Fibroblast of lung (primary cell): ENCODE measurements around the gene LDLRAD3. TPM values are rescaled to one million over a fixed set of nuclear protein-coding genes. Genes with fewer than 3 reads are reported as not detected.

ENCODE experiments used
- DNase-seq, 2 donors: peaks; one replicate each; pipeline versions ENCODE4 v3.0.0 to v3.0.0-alpha.2; 2010; ENCODE audit warnings: low read depth in 2 of 2
- H2AFZ ChIP-seq: 2 replicates; pipeline ENCODE4 v1.5.1; 2012; ENCODE audit warnings: low read length, control low read depth, inconsistent platforms
- H3K27ac ChIP-seq: 2 replicates; pipeline ENCODE4 v1.5.1; 2011; ENCODE audit warnings: low read length, control low read depth; ENCODE audit not compliant: insufficient read depth
- H3K27me3 ChIP-seq: 2 replicates; pipeline ENCODE4 v1.5.1; 2011; ENCODE audit warnings: mild to moderate bottlenecking, low read length; ENCODE audit not compliant: control insufficient read depth, insufficient read depth
- H3K36me3 ChIP-seq: 2 replicates; pipeline ENCODE4 v1.5.1; 2011; ENCODE audit warnings: low read length; ENCODE audit not compliant: control insufficient read depth, insufficient read depth
- H3K4me1 ChIP-seq: 2 replicates; pipeline ENCODE4 v1.5.1; 2011; ENCODE audit warnings: low read length; ENCODE audit not compliant: control insufficient read depth, insufficient read depth; ENCODE audit errors: extremely low read depth
- H3K4me2 ChIP-seq: 2 replicates; pipeline ENCODE4 v1.5.1; 2011; ENCODE audit warnings: low read length, control low read depth; ENCODE audit not compliant: insufficient read depth; ENCODE audit errors: extremely low read depth
- H3K4me3 ChIP-seq, 4 experiments: fragments of 200-600 bp in 1 of 4; sonication (generic) in 1 of 4; replicated peaks in 1 of 4; 2 replicates each; pipeline ENCODE4 v1.5.1; 2011 to 2016; ENCODE audit warnings: low read length in 4 of 4, low read depth in 3 of 4, mild to moderate bottlenecking in 3 of 4, control low read depth in 2 of 4, inconsistent platforms in 1 of 4, mixed read lengths in 1 of 4; ENCODE audit not compliant: insufficient read depth in 1 of 4; ENCODE audit errors: control extremely low read depth in 1 of 4
- H3K79me2 ChIP-seq: 2 replicates; pipeline ENCODE4 v1.5.1; 2012; ENCODE audit warnings: mild to moderate bottlenecking, low read length, inconsistent platforms; ENCODE audit not compliant: control insufficient read depth, insufficient read depth
- H3K9ac ChIP-seq: 2 replicates; pipeline ENCODE4 v1.5.1; 2011; ENCODE audit warnings: mild to moderate bottlenecking, low read length, control low read depth; ENCODE audit not compliant: insufficient read depth
- H3K9me3 ChIP-seq: 2 replicates; pipeline ENCODE4 v1.5.1; 2012; ENCODE audit warnings: low read depth, low read length; ENCODE audit not compliant: control insufficient read depth, insufficient read depth
- H4K20me1 ChIP-seq: 2 replicates; pipeline ENCODE4 v1.5.1; 2011; ENCODE audit warnings: low read length; ENCODE audit not compliant: control insufficient read depth, insufficient read depth; ENCODE audit errors: extremely low read depth
- EZH2 ChIP-seq: IDR thresholded peaks from 2 replicates; pipeline ENCODE4 v1.5.1; 2012; ENCODE audit warnings: low read length, control low read depth, mild to moderate bottlenecking; ENCODE audit errors: missing control alignments
- polyA plus RNA-seq, 2 donors: library from polyadenylated mRNA; depleted of rRNA in 1 of 2; stranded (reverse) in 1 of 2; unstranded in 1 of 2; fragments of >200 nt; gene quantifications; 2 replicates each; pipeline ENCODE4 v1.2.1, GENCODE V29; 2011 to 2012; ENCODE audit warnings: missing spikeins in 1 of 2
- total RNA-seq: library from RNA; depleted of rRNA; stranded (reverse); fragments of >200 nt; gene quantifications from 2 replicates; pipeline ENCODE4 v1.2.1, GENCODE V29; 2014
- TF ChIP-seq, protein P1 (sequence below), 2 donors: IDR thresholded peaks in 1 of 2; conservative IDR thresholded peaks in 1 of 2; 1 replicate in 1 of 2; 2 replicates in 1 of 2; pipeline ENCODE4 v1.5.1; 2011 to 2012; ENCODE audit warnings: low read length in 2 of 2, control low read depth in 1 of 2, inconsistent platforms in 1 of 2, low read depth in 1 of 2, mild to moderate bottlenecking in 1 of 2

Gene LDLRAD3
- total and polyA plus RNA-seq, 2 donors (not counting 1 experiment from before 2014, with no cell fraction given): 3.8 to 7.8 TPM

- TF ChIP-seq EZH2: no peak
- TF ChIP-seq, protein P1, sequence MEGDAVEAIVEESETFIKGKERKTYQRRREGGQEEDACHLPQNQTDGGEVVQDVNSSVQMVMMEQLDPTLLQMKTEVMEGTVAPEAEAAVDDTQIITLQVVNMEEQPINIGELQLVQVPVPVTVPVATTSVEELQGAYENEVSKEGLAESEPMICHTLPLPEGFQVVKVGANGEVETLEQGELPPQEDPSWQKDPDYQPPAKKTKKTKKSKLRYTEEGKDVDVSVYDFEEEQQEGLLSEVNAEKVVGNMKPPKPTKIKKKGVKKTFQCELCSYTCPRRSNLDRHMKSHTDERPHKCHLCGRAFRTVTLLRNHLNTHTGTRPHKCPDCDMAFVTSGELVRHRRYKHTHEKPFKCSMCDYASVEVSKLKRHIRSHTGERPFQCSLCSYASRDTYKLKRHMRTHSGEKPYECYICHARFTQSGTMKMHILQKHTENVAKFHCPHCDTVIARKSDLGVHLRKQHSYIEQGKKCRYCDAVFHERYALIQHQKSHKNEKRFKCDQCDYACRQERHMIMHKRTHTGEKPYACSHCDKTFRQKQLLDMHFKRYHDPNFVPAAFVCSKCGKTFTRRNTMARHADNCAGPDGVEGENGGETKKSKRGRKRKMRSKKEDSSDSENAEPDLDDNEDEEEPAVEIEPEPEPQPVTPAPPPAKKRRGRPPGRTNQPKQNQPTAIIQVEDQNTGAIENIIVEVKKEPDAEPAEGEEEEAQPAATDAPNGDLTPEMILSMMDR (conservative IDR thresholded peaks at IDR 0.05 in 1 of 2, IDR thresholded peaks at IDR 0.05 in 1 of 2; ENCODE audit: low read depth in 1 of 2, low read length in 2 of 2): no peak
- Histone ChIP-seq H3K9me3 (no peaks in the 10 kb centered on the region), H3K4me2 (no peak overlapping the region), H3K4me3 (no peak overlapping the region), H2AFZ (no peak overlapping the region), H3K4me1 (no peaks in the 10 kb centered on the region), H4K20me1 (no peaks in the 10 kb centered on the region), H3K9ac (no peak overlapping the region), H3K27ac (no peak overlapping the region), H3K36me3 (no peaks in the 10 kb centered on the region), H3K79me2 (no peaks in the 10 kb centered on the region), H3K27me3 (no peaks in the 10 kb centered on the region)
- no peak for DNase-seq
Observed at GRCh38 chr11:36002196-36002595, 58.3 kb downstream of the LDLRAD3 start.

GRCh38 chr11:36002796-36003195, 58.9 kb downstream of the LDLRAD3 start:
- Histone ChIP-seq H3K36me3 (no peaks in the 10 kb centered on the region), H3K79me2 (no peaks in the 10 kb centered on the region), H2AFZ (no peak overlapping the region), H4K20me1 (no peaks in the 10 kb centered on the region), H3K4me2 (no peak overlapping the region), H3K27me3 (no peaks in the 10 kb centered on the region), H3K27ac (no peak overlapping the region), H3K4me1 (no peaks in the 10 kb centered on the region), H3K9ac (no peak overlapping the region), H3K4me3 (no peak overlapping the region), H3K9me3 (no peaks in the 10 kb centered on the region)
- TF ChIP-seq, protein P1 (conservative IDR thresholded peaks at IDR 0.05 in 1 of 2, IDR thresholded peaks at IDR 0.05 in 1 of 2; ENCODE audit: low read depth in 1 of 2, low read length in 2 of 2): no peak
- TF ChIP-seq EZH2: no peak
- DNase-seq: no peak

DNA sequence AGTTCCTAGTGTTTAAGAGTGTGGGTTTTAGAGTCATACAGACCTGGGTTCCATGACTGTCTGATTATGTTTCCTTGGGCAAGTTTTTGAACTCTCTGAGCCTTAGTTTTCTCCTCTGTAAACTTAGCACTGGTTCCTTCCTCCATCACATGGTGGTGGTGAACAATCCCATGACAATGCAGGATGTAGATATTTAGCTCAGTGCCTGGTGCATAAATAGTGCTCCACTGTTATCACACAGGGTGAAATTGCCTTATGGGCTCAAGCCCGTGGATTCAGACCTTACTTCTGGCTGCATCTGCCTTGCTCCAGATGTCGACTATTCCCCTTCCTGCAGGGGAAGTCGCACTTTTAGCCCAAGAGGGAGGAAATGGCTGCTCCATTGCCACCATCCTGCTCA, 62.7 kb downstream of the LDLRAD3 start:
- TF ChIP-seq EZH2: no peak
- TF ChIP-seq, protein P1 (conservative IDR thresholded peaks at IDR 0.05 in 1 of 2, IDR thresholded peaks at IDR 0.05 in 1 of 2; ENCODE audit: low read depth in 1 of 2, low read length in 2 of 2): no peak
- no peak overlapping the region for H3K4me2 ChIP-seq

More for the DNA sequence above, 62.7 kb downstream of the LDLRAD3 start:
- Histone ChIP-seq H3K4me3 (no peak overlapping the region), H3K9me3 (no peaks in the 10 kb centered on the region), H3K9ac (no peak overlapping the region), H2AFZ (no peak overlapping the region), H3K27ac (no peak overlapping the region), H3K79me2 (no peaks in the 10 kb centered on the region), H3K4me1 (peaks cover 11% of the 10 kb centered on the region), H3K27me3 (no peaks in the 10 kb centered on the region), H4K20me1 (no peaks in the 10 kb centered on the region), H3K36me3 (no peaks in the 10 kb centered on the region)
- no peak for DNase-seq
